HG03060 (cell line): ENCODE data around the gene UHRF1.
"Not testable (repeated sequence)": the region's sequence is repeated elsewhere in the genome, so short reads cannot be mapped to it uniquely, and the experiment has no call there.

Experiments used
- ATAC-seq: cut with Tn5 transposase; IDR thresholded peaks from one replicate; pipeline ENCODE4 v1.9.1; 2021; ENCODE audit warnings: low read depth, moderate number of reproducible peaks; ENCODE audit not compliant: unreplicated experiment

Gene UHRF1

DNA sequence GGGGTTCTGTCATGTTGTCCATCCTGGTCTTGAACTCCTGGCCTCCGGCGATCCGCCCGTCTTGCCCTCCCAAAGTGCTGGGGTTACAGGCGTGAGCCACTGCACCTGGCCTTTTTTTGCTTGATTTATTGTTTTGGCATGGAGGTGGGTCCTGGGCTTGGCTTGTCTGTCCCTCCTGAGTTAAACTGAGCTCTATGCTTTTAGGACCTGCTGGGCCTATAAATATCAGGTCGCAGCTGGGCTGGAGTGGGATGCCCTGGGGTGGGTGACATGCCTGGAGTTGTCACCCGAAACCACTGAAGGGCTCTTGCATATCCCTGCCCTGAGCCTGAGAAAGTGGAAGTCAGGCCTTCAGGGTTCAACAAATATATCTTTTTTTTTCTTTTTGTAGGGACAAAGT lies 12.2 kb upstream of the UHRF1 start:
- no peak for ATAC-seq

DNA sequence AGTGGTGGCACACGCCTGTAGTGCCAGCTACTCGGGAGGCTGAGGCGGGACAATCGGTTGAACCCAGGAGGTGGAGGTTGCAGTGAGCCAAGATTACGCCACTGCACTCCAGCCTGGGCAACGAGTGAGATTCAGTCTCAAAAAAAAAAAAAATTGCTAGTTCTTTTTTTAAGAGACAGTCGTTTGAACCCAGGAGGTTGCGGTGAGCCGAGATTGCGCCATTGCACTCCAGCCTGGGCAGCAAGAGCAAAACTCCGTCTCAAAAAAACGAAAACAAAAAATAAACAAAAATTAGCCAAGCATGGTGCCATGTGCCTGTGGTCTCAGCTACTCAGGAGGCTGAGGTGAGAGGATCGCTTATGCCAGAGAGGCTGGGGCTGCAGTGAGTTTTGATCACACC lies 8.4 kb upstream of the UHRF1 start:
- not testable (repeated sequence) for ATAC-seq

DNA sequence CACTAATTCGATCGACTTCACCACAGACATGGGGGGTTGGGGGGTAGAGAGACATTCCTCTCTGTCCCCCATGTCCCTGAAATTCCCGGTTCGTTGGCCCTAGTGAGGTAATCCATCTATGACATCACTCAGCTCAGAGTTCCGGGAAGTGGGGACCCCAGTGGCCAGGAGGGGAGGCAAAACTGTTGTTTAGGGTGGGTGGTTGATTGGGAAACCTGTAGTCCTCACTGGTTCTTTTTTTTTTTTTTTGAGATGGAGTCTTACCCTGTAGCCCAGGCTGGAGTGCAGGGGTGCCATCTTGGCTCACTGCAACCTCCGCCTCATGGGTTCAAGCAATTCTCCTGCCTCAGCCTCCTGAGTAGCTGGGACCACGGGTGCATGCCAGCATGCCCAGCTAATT lies 6.5 kb upstream of the UHRF1 start, which contains the start of gene ARRDC5:
TSS of gene ARRDC5 (minus strand) at position 101 of the 400 bp plus-strand sequence. CDS start at position 30, 71 bp downstream.
- no peak for ATAC-seq

DNA sequence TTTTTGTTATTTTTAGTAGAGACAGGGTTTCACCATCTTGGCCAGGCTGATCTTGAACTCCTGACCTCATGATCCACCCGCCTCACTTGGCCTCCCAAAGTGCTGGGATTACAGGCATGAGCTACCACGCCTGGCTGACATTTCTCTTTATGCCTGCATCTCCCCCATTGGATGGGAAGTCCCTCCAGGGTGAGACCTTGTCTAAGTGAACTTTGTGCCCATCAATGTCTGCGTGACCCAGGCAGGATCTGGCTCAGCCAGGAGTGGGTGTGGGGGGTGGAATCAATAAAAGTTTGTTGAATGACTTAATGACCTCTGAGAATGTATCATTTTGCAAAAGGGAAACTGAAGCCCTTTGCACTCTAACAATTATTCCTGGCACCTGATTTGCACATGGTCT lies 4.8 kb upstream of the UHRF1 start:
- no peak for ATAC-seq

DNA sequence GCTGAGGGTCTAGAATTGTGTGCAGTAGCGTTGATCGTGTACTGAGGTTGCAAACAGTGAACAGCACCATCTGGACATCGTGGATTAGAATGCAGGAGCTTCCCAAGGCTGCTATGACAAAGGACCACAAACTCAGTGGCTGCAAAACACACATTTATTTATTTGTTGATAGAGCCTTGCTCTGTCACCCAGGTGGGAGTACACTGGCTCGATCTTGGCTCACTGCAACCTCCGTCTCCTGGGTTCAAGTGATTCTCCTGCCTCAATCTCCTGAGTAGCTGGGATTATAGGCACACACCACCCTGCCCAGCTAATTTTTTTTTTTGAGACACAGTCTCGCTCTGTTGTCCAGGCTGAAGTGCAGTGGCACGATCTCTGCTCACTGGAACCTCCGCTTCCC lies 2.3 kb upstream of the UHRF1 start:
- no peak for ATAC-seq

DNA sequence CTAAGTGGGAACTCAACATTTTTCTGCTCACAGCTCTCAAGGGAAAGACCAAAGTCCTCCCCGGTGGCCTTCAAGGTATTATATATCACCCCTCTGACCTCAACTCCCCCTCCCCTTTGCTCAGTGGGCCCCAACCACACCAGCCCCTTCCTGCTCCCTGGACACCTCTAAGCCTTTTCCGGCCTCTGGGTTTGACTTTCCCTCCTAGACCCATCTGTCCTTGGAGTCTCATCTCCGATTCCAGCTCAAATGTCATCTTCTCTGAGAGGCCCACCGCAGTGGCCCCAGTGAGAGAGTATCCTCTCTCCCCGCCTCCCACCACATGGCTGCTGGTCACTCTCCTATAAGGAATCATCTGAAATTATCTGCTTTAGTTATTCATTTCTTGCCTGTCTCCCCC lies 941 bp upstream of the UHRF1 start:
- ATAC-seq: no peak

DNA sequence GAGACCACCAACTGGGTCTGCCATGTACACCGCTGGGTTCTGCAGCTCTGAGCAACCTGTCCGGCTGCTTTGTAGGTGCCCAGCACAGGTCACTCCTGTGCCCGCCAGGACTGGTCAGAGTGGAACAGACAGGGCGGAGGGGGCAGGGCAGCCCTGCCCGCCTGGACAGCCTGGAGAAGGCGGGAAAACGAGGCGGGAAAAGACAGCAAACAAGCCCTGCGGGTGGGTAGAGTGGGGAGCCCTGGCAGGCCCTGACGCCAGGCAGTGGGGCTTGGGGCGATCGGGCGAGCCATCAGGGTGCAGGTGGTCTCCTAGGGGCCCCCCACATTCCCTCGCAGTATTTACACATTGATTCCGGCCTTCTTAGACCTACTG lies 533 bp upstream of the UHRF1 start:
- ATAC-seq: no peak

DNA sequence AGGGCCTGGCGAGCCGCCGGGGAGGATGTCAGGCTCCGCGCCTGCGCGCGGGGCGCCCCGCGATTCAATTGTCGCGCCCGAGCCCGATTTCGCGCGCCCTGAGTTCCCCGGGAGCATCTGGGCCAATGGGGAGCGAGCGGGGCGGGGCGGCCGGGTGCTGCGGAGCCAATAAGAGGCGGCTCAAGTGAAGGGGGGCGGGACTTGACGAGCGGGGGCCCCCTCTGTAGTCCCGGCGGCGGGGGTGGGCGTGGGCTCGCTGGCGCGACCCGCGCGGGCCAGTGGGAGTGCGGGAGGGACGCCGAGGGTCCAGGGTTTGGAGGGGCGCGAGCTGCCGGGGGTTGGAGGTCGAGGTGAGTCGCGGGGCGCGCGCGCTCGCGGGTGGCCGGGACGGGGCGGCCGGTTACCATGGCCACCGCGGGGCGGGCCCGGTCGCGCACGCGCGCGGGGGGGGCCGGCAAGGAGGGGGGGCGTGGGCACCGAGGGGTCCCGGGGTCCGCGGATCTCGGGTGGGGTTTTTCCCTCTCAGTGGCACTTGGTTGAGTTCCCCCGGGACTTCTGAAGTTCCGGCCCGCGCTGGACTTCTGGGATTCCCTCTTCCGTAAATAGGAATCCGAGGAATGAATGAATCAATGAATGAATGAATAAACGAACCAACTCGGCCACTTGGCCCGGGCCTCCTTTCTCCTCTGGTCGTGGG lies 744 bp downstream of the UHRF1 start:
- ATAC-seq: no peak

DNA sequence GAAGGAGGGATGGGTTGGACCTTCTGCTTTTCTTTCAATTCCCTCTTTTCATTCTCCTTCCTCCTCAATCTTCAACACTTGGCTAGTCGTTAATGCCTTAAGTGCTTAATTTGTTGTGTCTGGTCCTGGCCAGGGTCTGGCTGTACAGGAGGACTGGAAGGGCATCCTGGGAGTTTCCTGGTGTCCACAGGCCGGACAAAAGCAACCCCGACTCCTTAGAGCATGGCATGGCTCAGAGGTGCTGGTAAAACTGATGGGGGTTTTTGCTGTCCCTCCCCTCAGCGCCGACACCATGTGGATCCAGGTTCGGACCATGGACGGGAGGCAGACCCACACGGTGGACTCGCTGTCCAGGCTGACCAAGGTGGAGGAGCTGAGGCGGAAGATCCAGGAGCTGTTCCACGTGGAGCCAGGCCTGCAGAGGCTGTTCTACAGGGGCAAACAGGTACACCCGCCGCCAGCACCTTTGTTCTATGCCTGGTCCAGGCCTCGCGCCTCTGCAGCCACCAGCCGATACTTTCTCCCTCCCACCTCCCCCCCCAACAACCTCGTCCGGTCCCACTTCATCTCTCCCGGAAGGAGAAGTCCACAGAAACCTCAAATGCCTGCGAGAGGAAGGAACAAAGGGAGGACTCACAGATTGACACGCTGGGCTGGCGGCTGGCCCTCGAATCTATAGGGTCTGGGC lies 1.4 kb downstream of the UHRF1 start:
- ATAC-seq: no peak

DNA sequence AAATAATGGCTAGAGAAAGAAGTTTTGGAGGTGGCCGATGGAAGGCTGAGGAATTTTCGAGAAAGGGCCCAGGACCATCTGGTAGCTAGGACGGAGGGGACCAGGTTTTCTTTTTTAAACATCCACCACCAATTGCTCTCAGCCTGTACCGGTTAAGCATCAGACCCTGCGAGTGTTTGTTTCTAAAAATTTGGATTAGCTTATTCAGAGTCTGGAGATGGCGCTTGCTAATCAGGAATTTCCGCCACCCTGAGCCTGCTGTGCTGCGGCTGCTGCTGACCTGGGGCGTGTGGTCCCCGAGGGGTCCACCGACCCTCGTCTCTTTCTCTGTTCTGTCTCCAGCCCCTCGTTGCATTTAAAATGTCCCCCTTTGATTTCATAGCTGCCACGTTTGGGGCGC lies 2.0 kb downstream of the UHRF1 start:
- no peak for ATAC-seq

DNA sequence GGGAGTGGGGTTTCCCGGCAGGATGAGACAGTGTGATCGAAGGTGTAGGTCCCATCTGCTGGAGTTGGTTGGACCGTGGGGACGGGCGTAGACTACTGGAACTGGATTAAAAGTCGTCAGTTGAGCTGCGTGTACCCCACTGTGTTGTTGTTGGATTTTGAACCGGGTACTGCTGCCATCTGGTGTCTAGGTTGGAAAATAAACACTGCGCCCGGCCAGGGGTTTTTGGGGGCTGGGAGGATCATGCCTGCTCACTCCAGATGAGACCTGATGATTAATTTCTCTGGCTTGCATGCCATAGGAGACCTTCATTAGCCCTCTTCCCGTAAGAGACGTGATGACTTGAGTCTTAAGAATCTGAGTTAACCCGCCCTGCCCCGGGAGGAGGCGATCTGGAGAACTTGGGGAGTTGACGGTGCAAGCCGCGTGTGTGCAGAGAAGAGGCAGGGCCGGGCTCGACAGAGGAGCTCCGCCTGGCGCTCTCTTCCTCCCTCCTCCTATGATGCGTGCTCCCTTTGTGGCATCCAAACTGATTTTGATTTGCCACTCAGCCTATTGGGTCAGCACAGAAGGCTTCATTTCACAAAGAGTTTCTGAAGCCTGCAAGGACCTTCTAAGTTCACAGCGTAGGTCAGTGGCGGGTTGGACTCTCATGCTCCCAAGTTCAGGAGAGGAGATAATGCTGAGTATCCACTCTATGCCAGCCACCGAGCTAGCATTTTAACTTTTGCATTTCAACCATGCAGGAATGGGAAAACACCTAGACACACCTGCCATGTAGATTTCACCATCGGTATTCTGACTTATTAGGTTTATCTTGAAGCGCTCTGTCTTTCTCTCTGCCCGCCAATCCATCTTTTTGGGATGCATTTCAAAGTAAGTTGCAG lies 2.7 kb downstream of the UHRF1 start:
- ATAC-seq: no peak

DNA sequence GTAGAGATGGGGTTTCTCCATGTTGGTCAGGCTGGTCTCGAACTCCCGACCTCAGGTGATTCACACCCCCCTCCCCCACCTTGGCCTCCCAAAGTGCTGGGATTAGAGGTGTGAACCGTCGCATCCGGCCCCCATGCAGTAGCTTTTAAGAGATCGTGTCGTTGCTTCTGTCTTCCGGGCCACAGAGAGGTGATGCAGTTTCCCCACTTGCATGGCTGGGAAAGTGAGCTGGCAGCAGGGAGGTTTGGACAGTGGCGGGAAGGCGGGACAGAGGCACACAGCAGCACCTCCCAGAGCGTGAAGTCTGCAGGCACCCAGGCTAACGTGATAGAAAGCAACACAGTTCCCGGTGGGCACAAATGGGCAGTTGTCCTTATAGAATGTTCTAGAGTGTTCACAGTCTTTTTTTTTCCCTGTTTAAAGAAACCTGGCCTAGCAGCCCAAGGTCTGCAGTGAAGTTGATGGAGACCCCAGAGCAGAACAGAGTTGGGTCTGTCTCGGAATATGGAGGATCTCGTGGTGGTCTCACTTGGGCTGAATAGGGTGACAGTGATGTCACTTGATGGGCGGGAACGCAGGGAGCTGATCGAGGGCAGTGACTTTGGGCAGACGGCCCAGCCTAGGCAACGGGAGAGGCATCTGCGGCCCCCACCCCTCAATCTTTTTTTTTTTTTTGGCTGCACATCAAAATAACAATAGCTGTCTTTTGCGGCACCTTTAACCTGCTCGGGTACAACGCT lies 4.9 kb downstream of the UHRF1 start:
- no peak for ATAC-seq

DNA sequence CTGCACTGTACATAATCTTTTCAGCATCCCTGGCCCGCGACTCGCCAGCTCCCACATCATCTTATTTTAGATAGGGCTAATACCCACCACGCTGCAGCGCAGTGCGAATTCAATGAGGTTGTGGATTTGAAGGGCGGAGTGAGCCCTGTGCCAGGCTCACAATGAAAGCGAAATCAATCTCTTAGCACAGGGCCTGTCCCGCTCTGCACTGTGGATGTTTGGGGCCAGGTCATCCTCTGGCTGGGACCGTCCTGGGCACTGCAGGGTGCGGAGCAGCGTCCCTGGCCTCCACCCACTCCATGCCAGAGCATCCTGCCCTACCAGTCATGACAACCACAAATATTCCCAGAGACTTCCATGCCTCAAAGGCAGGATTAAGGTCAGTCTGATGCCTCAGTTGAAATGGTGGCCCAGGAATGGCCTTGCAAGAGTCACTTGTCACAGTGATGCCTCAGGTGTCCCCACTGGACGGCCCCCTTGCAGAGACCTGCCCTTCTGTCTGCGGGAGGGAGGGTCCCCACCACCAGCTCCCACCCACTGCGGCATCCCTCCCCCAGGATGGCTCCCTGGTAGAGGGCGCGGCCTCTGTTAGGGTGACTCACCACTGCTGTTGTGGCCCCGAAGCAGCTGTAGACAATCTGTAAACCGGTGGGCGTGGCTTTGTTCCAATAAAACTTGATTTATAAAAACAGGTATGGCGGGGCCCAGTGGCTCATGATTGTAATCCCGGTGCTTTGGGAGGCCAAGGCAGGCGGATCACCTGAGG lies 5.6 kb downstream of the UHRF1 start:
- ATAC-seq: no peak

DNA sequence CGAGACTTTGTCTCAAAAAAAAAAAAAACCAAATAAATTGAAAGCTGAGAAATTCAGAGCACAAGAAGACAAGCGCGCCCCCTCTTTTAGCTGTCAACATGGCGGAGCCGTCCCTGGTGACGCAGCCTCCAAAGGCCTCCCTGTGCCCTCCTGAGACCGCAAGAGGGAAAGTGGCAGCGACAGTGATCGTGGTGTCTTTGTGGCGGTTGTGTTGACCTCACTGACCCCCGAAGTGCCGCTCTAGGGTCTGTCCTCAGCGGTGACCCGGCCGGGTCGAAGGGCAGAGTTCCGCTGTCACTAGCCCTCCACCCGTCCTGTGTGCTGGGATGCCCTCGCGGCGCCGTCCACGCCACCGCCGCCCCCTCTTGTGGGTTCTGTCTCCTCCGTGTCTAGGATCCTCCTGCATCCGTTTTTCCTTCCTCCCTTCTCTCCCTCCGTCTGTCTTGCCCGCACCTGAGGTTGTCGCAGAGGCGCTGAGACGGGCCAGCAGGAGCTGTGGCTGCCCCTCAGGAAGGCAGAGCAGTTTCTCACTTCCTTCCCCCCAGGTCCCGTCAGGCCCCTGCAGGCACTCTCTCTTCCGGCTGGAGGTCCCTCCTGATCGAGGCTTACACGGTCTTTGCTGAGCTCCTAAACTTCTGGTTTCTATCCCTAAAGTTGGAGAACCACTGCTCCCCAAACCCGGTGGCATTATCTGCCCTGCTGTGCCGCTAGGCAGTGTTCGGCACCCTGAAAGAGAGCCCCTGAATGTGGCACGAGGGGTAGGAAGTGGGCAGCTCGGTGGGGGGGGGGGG lies 7.2 kb downstream of the UHRF1 start:
- ATAC-seq: no peak

DNA sequence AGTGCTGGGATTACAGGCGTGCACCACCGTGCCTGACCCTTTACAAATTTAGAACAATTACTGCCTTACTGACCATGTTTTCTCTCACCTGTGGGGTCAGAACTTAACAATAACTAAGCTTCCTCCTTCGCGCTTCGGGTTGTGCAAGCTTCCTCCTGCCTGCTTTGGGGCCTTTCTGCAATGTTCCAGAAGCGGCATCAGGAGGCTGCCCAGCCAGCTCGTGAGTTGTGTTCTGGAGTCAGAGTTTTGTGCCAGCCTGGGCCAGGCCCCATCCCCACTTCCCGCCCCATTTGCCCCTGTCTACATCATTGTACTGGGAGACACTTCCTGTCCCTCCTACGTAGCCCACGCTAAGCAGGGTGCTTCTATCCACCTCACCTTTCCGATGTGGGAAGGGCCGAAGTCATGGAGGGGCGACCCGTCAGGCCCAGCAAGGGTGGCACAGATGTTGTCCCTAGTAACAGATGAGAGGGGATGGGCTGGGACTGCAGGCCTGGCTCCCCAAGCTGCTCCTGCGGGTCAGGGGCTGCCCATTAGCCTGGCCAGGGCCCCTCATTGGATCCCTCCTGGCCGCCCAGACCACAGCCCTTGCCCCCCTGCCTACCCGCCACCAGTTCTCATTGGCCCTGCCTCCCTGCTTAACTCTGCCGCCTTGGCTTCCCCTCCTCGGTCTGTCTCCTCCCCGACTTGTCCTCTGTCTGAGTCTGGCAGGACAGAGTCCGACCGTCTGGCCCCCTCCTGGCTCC lies 13.4 kb downstream of the UHRF1 start:
- no peak for ATAC-seq

DNA sequence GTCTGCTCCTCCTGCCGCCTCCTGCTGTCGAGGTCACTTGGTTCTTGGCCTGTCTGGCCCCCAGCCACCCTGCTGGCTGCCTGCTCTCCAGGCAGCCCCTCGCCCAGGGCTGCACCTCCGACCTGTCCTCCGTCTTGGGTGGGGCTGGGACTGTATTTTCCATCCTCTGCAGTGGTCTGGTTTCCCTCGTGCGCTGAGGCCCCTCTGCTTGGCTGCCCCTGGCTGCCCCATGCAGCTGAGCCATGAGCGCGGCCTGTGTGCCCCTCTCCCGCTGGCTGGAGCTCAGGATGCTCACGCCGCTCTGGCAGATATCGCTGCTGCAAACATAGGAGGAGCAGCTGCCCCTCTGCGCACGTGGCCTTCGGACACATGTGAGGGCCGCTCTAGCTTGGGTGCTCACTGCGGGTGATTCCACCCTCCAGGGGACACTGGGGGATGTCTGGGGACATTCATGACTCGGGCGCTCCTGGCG lies 14.0 kb downstream of the UHRF1 start:
- no peak for ATAC-seq

DNA sequence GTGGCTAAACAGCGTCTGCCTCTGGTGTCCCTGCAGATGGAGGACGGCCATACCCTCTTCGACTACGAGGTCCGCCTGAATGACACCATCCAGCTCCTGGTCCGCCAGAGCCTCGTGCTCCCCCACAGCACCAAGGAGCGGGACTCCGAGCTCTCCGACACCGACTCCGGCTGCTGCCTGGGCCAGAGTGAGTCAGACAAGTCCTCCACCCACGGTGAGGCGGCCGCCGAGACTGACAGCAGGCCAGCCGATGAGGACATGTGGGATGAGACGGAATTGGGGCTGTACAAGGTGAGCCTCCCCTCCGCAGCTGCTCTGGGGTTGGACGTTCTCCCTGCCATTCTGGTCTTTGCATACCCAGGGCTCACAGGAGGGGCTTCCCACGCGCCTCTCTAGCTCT lies 19.9 kb downstream of the UHRF1 start:
- ATAC-seq: no peak

DNA sequence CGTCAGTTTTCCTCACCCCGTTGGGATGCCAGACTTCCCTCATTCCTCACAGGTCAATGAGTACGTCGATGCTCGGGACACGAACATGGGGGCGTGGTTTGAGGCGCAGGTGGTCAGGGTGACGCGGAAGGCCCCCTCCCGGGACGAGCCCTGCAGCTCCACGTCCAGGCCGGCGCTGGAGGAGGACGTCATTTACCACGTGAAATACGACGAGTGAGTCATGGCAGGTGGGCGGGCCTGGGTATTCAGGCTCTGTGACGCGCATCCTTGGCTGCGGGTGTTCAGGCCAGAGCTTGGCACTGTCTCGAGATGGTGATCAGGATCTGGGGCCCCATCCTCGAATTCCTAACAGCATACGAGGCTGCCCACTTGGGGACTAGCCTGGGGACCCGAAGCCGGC lies 21.4 kb downstream of the UHRF1 start:
- no peak for ATAC-seq
